ENCODE data around the gene SMTN. TPM values are rescaled to one million over a fixed set of nuclear protein-coding genes. Genes with fewer than 3 reads are reported as not detected.

SMTN gene
- total RNA-seq, 2 experiments from 2014 or later: 40.1 to 45.8 TPM

- Mint-ChIP-seq H3K4me1 (no peaks in the 10 kb centered on the region), H3K9me3 (ENCODE audit: low read depth) (no peaks in the 10 kb centered on the region), H3K4me3 (no peak overlapping the region), H3K27ac (no peak overlapping the region), H3K27me3 (no peaks in the 10 kb centered on the region), H3K36me3 (ENCODE audit: low read depth) (no peaks in the 10 kb centered on the region)
- no peak for DNase-seq
- CTCF ChIA-PET: interaction anchor here (0.6 to 1.0 kb wide), 2 partner anchors 17 to 18 kb away, joined by 3 to 4 read pairs; partner anchors contain the start of gene SELENOM
- ATAC-seq: no peak
- POLR2A ChIA-PET: no interaction called here
- intact Hi-C loops (cut with DNase I, micrococcal nuclease): no loop called here
Observed at GRCh38 chr22:31124811-31125465, 43.8 kb downstream of the SMTN start.

GRCh38 chr22:31125521-31126117, 44.5 kb downstream of the SMTN start:
- ATAC-seq: no peak
- no peak for DNase-seq
- POLR2A ChIA-PET: no interaction called here
- no peaks in the 10 kb centered on the region for H3K9me3 Mint-ChIP-seq (ENCODE audit: low read depth)
- intact Hi-C loops (cut with DNase I, micrococcal nuclease): no loop called here
- no peak overlapping the region for H3K27ac Mint-ChIP-seq
- no peaks in the 10 kb centered on the region for H3K27me3 Mint-ChIP-seq
- CTCF ChIA-PET: interaction anchor here (0.7 to 1.0 kb wide), 2 partner anchors 16 to 18 kb away, joined by 3 to 4 read pairs; partner anchors contain the start of gene SELENOM
- H3K4me3 Mint-ChIP-seq: no peak overlapping the region
- H3K4me1 Mint-ChIP-seq: no peaks in the 10 kb centered on the region
- no peaks in the 10 kb centered on the region for H3K36me3 Mint-ChIP-seq (ENCODE audit: low read depth)

- ChIA-PET CTCF (interaction anchor here (0.7 kb wide), 1 partner anchor 17 kb away, joined by 3 read pairs; no protein-coding TSS in a partner anchor), POLR2A (no interaction called here)
- H3K27me3 Mint-ChIP-seq: no peaks in the 10 kb centered on the region
- no peaks in the 10 kb centered on the region for H3K36me3 Mint-ChIP-seq (ENCODE audit: low read depth)
- H3K4me3 Mint-ChIP-seq: no peak overlapping the region
- intact Hi-C loops (cut with DNase I, micrococcal nuclease): no loop called here
- H3K27ac Mint-ChIP-seq: no peak overlapping the region
- H3K4me1 Mint-ChIP-seq: no peaks in the 10 kb centered on the region
- no peak for DNase-seq
- ATAC-seq: no peak
- no peaks in the 10 kb centered on the region for H3K9me3 Mint-ChIP-seq (ENCODE audit: low read depth)
Observed at GRCh38 chr22:31126128-31126868, 45.2 kb downstream of the SMTN start.

- ATAC-seq (no peak), DNase-seq (no peak)
- Mint-ChIP-seq H3K4me3 (no peak overlapping the region), H3K36me3 (ENCODE audit: low read depth) (no peaks in the 10 kb centered on the region), H3K27ac (no peak overlapping the region), H3K4me1 (no peaks in the 10 kb centered on the region), H3K9me3 (ENCODE audit: low read depth) (no peaks in the 10 kb centered on the region), H3K27me3 (no peaks in the 10 kb centered on the region)
- intact Hi-C loops (cut with DNase I, micrococcal nuclease): no loop called here
- CTCF ChIA-PET: no interaction called here
- POLR2A ChIA-PET: no interaction called here
Observed at GRCh38 chr22:31126869-31127175, 45.7 kb downstream of the SMTN start.

GRCh38 chr22:31127181-31127772, 46.2 kb downstream of the SMTN start:
- no peaks in the 10 kb centered on the region for H3K4me1 Mint-ChIP-seq
- no peak overlapping the region for H3K4me3 Mint-ChIP-seq
- CTCF ChIA-PET: no interaction called here
- no peaks in the 10 kb centered on the region for H3K36me3 Mint-ChIP-seq (ENCODE audit: low read depth)
- ATAC-seq (no peak), DNase-seq (no peak)
- H3K27ac Mint-ChIP-seq: no peak overlapping the region
- H3K9me3 Mint-ChIP-seq (ENCODE audit: low read depth): no peaks in the 10 kb centered on the region
- intact Hi-C loops (cut with DNase I, micrococcal nuclease): no loop called here
- POLR2A ChIA-PET: no interaction called here
- no peaks in the 10 kb centered on the region for H3K27me3 Mint-ChIP-seq

GRCh38 chr22:31128156-31128555, 47.0 kb downstream of the SMTN start:
- CTCF ChIA-PET: no interaction called here
- intact Hi-C loops (cut with DNase I, micrococcal nuclease): no loop called here
- H3K4me1 Mint-ChIP-seq: no peaks in the 10 kb centered on the region
- DNase-seq (no peak), ATAC-seq (no peak)
- H3K9me3 Mint-ChIP-seq (ENCODE audit: low read depth): no peaks in the 10 kb centered on the region
- H3K4me3 Mint-ChIP-seq: no peak overlapping the region
- H3K27me3 Mint-ChIP-seq: no peaks in the 10 kb centered on the region
- POLR2A ChIA-PET: no interaction called here
- no peaks in the 10 kb centered on the region for H3K36me3 Mint-ChIP-seq (ENCODE audit: low read depth)
- no peak overlapping the region for H3K27ac Mint-ChIP-seq

GRCh38 chr22:31130873-31131272, 49.8 kb downstream of the SMTN start:
- no peak overlapping the region for H3K4me3 Mint-ChIP-seq
- DNase-seq (no peak), ATAC-seq (no peak)
- H3K9me3 Mint-ChIP-seq (ENCODE audit: low read depth): no peaks in the 10 kb centered on the region
- H3K4me1 Mint-ChIP-seq: no peaks in the 10 kb centered on the region
- no peaks in the 10 kb centered on the region for H3K36me3 Mint-ChIP-seq (ENCODE audit: low read depth)
- intact Hi-C loops (cut with DNase I, micrococcal nuclease): no loop called here
- no peak overlapping the region for H3K27ac Mint-ChIP-seq
- ChIA-PET CTCF (no interaction called here), POLR2A (interaction anchor here (0.6 kb wide), 1 partner anchor 66 kb away, joined by 8 read pairs; no protein-coding TSS in a partner anchor)
- H3K27me3 Mint-ChIP-seq: no peaks in the 10 kb centered on the region

GRCh38 chr22:31133911-31134310, 52.8 kb downstream of the SMTN start:
- ChIA-PET CTCF (interaction anchor here (0.5 kb wide), 1 partner anchor 121 kb away, joined by 3 read pairs; no protein-coding TSS in a partner anchor), POLR2A (no interaction called here)
- H3K4me1 Mint-ChIP-seq: no peaks in the 10 kb centered on the region
- no peak for ATAC-seq
- no peaks in the 10 kb centered on the region for H3K36me3 Mint-ChIP-seq (ENCODE audit: low read depth)
- intact Hi-C loops (cut with DNase I, micrococcal nuclease): no loop called here
- H3K9me3 Mint-ChIP-seq (ENCODE audit: low read depth): no peaks in the 10 kb centered on the region
- H3K4me3 Mint-ChIP-seq: no peak overlapping the region
- no peak overlapping the region for H3K27ac Mint-ChIP-seq
- H3K27me3 Mint-ChIP-seq: no peaks in the 10 kb centered on the region
- DNase-seq: no peak

GRCh38 chr22:31134688-31135087, 53.6 kb downstream of the SMTN start:
- POLR2A ChIA-PET: no interaction called here

GRCh38 chr22:31135706-31136105, 54.6 kb downstream of the SMTN start:
- Mint-ChIP-seq H3K4me1 (no peaks in the 10 kb centered on the region), H3K4me3 (no peak overlapping the region), H3K27me3 (no peaks in the 10 kb centered on the region), H3K9me3 (ENCODE audit: low read depth) (no peaks in the 10 kb centered on the region), H3K27ac (no peak overlapping the region), H3K36me3 (ENCODE audit: low read depth) (no peaks in the 10 kb centered on the region)
- POLR2A ChIA-PET: no interaction called here
- ATAC-seq (no peak), DNase-seq (no peak)
- CTCF ChIA-PET: interaction anchor here (0.7 kb wide), 1 partner anchor 49 kb away, joined by 3 read pairs; no protein-coding TSS in a partner anchor
- intact Hi-C loops (cut with DNase I, micrococcal nuclease): no loop called here

More at GRCh38 chr22:31134688-31135087, 53.6 kb downstream of the SMTN start:
- ATAC-seq (no peak), DNase-seq (no peak)
- intact Hi-C loops (cut with DNase I, micrococcal nuclease): no loop called here
- H3K36me3 Mint-ChIP-seq (ENCODE audit: low read depth): no peaks in the 10 kb centered on the region
- H3K4me1 Mint-ChIP-seq: no peaks in the 10 kb centered on the region
- CTCF ChIA-PET: interaction anchor here (0.6 kb wide), 2 partner anchors 159 to 185 kb away, joined by 3 read pairs; no protein-coding TSS in a partner anchor
- no peaks in the 10 kb centered on the region for H3K27me3 Mint-ChIP-seq
- H3K4me3 Mint-ChIP-seq: no peak overlapping the region
- H3K27ac Mint-ChIP-seq: no peak overlapping the region
- no peaks in the 10 kb centered on the region for H3K9me3 Mint-ChIP-seq (ENCODE audit: low read depth)

GRCh38 chr22:31136155-31136554, 55.0 kb downstream of the SMTN start:
- Mint-ChIP-seq H3K4me1 (no peaks in the 10 kb centered on the region), H3K9me3 (ENCODE audit: low read depth) (no peaks in the 10 kb centered on the region)

More at GRCh38 chr22:31136155-31136554, 55.0 kb downstream of the SMTN start:
- Mint-ChIP-seq H3K4me3 (no peak overlapping the region), H3K27ac (no peak overlapping the region), H3K27me3 (no peaks in the 10 kb centered on the region), H3K36me3 (ENCODE audit: low read depth) (no peaks in the 10 kb centered on the region)
- no peak for DNase-seq
- ATAC-seq: no peak
- POLR2A ChIA-PET: no interaction called here
- CTCF ChIA-PET: no interaction called here
- intact Hi-C loops (cut with DNase I, micrococcal nuclease): no loop called here
